ENCODE measurements around the gene FAM200B. TPM values are rescaled to one million over a fixed set of nuclear protein-coding genes. Genes with fewer than 3 reads are reported as not detected.

The FAM200B gene
- total RNA-seq, 2 donors from 2014 or later: 27.3 to 32.2 TPM

- intact Hi-C loops (cut with DNase I): loop anchor here (5.0 to 10.0 kb wide), 2 partner anchors 66 to 218 kb away; no protein-coding TSS in a partner anchor
- DNase-seq: no peak
- H3K4me1 ChIP-seq: no peaks in the 10 kb centered on the region
- H3K36me3 ChIP-seq: no peaks in the 10 kb centered on the region
- no peak overlapping the region for H3K9ac ChIP-seq (ENCODE audit: low read depth in 2 of 2, low read length in 2 of 2)
- no peaks in the 10 kb centered on the region for H3K27me3 ChIP-seq
- H3K9me3 ChIP-seq: no peaks in the 10 kb centered on the region
- no peak overlapping the region for H3K27ac ChIP-seq
- no peak for TF ChIP-seq CTCF (IDR thresholded peaks at IDR 0.05)
- H3K4me3 ChIP-seq: no peak overlapping the region
These were observed 55.0 kb downstream of the FAM200B start for GRCh38 chr4:15736514-15737050.

- no peak for TF ChIP-seq CTCF (IDR thresholded peaks at IDR 0.05)
- no peak overlapping the region for H3K27ac ChIP-seq
- intact Hi-C loops (cut with DNase I): loop anchor here (5.0 to 10.0 kb wide), 2 partner anchors 65 to 218 kb away; no protein-coding TSS in a partner anchor
- no peak overlapping the region for H3K4me3 ChIP-seq
- no peak overlapping the region for H3K9ac ChIP-seq (ENCODE audit: low read depth in 2 of 2, low read length in 2 of 2)
- no peaks in the 10 kb centered on the region for H3K36me3 ChIP-seq
- DNase-seq: no peak
- H3K4me1 ChIP-seq: no peaks in the 10 kb centered on the region
- H3K27me3 ChIP-seq: no peaks in the 10 kb centered on the region
- no peaks in the 10 kb centered on the region for H3K9me3 ChIP-seq
These were observed 55.6 kb downstream of the FAM200B start for GRCh38 chr4:15737255-15737654.

- H3K36me3 ChIP-seq: no peaks in the 10 kb centered on the region
- H3K27me3 ChIP-seq: no peaks in the 10 kb centered on the region
- no peak overlapping the region for H3K27ac ChIP-seq
- TF ChIP-seq CTCF (IDR thresholded peaks at IDR 0.05): no peak
- DNase-seq: no peak
- no peak overlapping the region for H3K9ac ChIP-seq (ENCODE audit: low read depth in 2 of 2, low read length in 2 of 2)
- H3K4me3 ChIP-seq: no peak overlapping the region
- H3K9me3 ChIP-seq: no peaks in the 10 kb centered on the region
- intact Hi-C loops (cut with DNase I): loop anchor here (5.0 to 10.0 kb wide), 2 partner anchors 63 to 216 kb away; no protein-coding TSS in a partner anchor
- no peaks in the 10 kb centered on the region for H3K4me1 ChIP-seq
These were observed 57.2 kb downstream of the FAM200B start for GRCh38 chr4:15738877-15739276.

Other genes with a start within 250 kb of the FAM200B start
- 1 to 10 TPM; 2.6 to 8.3 TPM for gene CC2D2A, start 211.9 kb upstream of the FAM200B start, total RNA-seq
- gene FBXL5, start 26.5 kb upstream of the FAM200B start, total RNA-seq: 10 to 100 TPM; 43.4 to 52.1 TPM
- 10 to 100 TPM in 1 of 2 donors, 1 to 10 TPM in 1; 9.2 to 12.4 TPM for gene BST1, start 21.2 kb downstream of the FAM200B start, total RNA-seq
- gene CD38, start 96.5 kb downstream of the FAM200B start, total RNA-seq: 1 to 10 TPM; 2.5 to 2.6 TPM

All from colonic mucosa (tissue), 4 donors.